Sigmoid colon (tissue), 7 donors: ENCODE results near the gene ACLY. TPM values are rescaled to one million over a fixed set of nuclear protein-coding genes. Genes with fewer than 3 reads are reported as not detected.

Source experiments
- DNase-seq: peaks from one replicate; pipeline ENCODE4 v3.0.0-alpha.2; 2019
- H3K27ac ChIP-seq, 4 donors: fragments of 200-600 bp; sonication (generic); one replicate each; pipeline ENCODE4 v1.5.1; 2016 to 2019; ENCODE audit warnings: mild to moderate bottlenecking in 1 of 4
- H3K27me3 ChIP-seq, 3 donors: fragments of 200-600 bp; sonication (generic); one replicate each; pipeline ENCODE4 v1.5.1; 2019; ENCODE audit warnings: mild to moderate bottlenecking in 1 of 3
- H3K36me3 ChIP-seq, 4 donors: fragments of 200-600 bp; sonication (generic); one replicate each; pipeline ENCODE4 v1.5.1; 2016 to 2019
- H3K4me1 ChIP-seq, 4 donors: fragments of 200-600 bp; sonication (generic); one replicate each; pipeline ENCODE4 v1.5.1; 2017 to 2019
- H3K4me3 ChIP-seq, 4 donors: fragments of 200-600 bp; sonication (generic); one replicate each; pipeline ENCODE4 v1.5.1; 2017 to 2019; ENCODE audit warnings: mild to moderate bottlenecking in 2 of 4, moderate library complexity in 1 of 4
- H3K9me3 ChIP-seq, 4 donors: fragments of 200-600 bp in 3 of 4; sonication (generic) in 3 of 4; one replicate each; pipeline versions ENCODE4 v1.5.1 to v1.6.1; 2013 to 2019
- EP300 ChIP-seq, 4 donors: sonication (generic); formaldehyde crosslinking; IDR thresholded peaks; one replicate each; pipeline ENCODE4 v1.6.1; 2017; ENCODE audit warnings: antibody characterized with exemption in 4 of 4
- POLR2A ChIP-seq, 2 donors: fragments of 450-650 bp; IDR thresholded peaks; one replicate each; pipeline ENCODE4 v1.6.1; 2016; ENCODE audit warnings: antibody characterized with exemption in 2 of 2, mild to moderate bottlenecking in 2 of 2, moderate library complexity in 2 of 2
- POLR2AphosphoS5 ChIP-seq, 4 donors: sonication (generic); formaldehyde crosslinking; IDR thresholded peaks; one replicate each; pipeline ENCODE4 v1.6.1; 2017; ENCODE audit warnings: antibody characterized with exemption in 4 of 4
- WGBS, 2 donors: extraction: QIAGEN DNeasy Blood & Tissue Kit; methylation state at CpG; one replicate each; pipeline ENCODE4 v1.1.7; 2013; 5-methylcytosine and 5-hydroxymethylcytosine counted together
- intact Hi-C: fragments of 100-400 bp; cut with DNase I; formaldehyde crosslinking; loops from one replicate; pipeline ENCODE4 v1.15.1; 2023
- polyA plus RNA-seq, 3 donors: library from polyadenylated mRNA; stranded (reverse); fragments of 200-250 nt; gene quantifications; one replicate each; pipeline ENCODE4 v1.2.3, GENCODE V29; 2013
- total RNA-seq, 4 donors: library from RNA; depleted of rRNA; stranded (reverse); fragments of >200 nt; gene quantifications; one replicate each; pipeline ENCODE4 v1.1.0, GENCODE V29; 2016
- TF ChIP-seq, protein P1 (sequence below), 4 experiments: fragments of 450-650 bp in 3 of 4; fragments of 200-600 bp in 1 of 4; IDR thresholded peaks; one replicate each; pipeline ENCODE4 v1.5.1; 2016 to 2019; ENCODE audit warnings: antibody characterized with exemption in 4 of 4, mild to moderate bottlenecking in 3 of 4, moderate library complexity in 2 of 4
- donor health status: healthy with polysubstance abuse.
- donor health status: Bipolar disorder and iron deficiency.
- donor health status: healthy.

Gene ACLY
- total and polyA plus RNA-seq, 7 donors = 27.0 to 56.2 (median 41.0) TPM

DNA sequence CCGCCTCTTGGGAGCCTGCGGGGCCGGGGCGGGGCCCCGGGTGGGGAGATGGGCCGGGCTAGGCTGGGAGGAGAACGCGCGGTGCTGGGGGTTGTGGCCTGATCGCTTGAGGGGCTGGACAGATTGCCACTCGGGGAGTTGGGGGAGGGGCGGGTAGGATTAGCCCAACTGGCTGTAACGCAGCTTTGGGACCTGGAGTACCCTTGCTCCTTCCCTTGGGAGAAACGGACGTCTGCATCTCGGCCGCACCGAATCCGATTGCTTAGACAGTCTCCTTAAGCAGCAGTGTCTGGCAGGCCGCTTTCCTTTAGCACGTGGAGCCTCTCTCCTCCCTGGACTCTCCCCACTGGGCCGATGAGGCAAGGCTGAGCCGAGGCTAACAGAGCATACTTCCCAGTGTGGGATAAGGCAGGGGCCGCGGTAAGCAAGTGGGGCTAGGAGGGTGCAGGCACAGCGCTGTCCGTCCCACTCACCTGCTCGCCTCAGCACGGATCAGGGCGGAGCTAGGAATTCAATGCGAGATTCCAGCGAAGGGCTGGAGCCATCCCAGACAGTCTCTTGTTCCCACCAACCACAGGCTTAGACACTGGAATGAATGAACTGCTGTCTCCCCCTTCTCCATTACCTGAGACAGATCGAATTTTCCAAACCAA lies 540 bp upstream of the ACLY start:
- intact Hi-C loops = loop anchor here (2.0 to 5.0 kb wide), 2 partner anchors 48 to 107 kb away; partner anchors contain the start of genes CNP, FKBP10 and P3H4
- WGBS, 2 donors = 3 to 13% methylated on average over 33 of the region's 33 CpGs
- no peaks in the 10 kb centered on the region for H3K9me3 ChIP-seq

DNA sequence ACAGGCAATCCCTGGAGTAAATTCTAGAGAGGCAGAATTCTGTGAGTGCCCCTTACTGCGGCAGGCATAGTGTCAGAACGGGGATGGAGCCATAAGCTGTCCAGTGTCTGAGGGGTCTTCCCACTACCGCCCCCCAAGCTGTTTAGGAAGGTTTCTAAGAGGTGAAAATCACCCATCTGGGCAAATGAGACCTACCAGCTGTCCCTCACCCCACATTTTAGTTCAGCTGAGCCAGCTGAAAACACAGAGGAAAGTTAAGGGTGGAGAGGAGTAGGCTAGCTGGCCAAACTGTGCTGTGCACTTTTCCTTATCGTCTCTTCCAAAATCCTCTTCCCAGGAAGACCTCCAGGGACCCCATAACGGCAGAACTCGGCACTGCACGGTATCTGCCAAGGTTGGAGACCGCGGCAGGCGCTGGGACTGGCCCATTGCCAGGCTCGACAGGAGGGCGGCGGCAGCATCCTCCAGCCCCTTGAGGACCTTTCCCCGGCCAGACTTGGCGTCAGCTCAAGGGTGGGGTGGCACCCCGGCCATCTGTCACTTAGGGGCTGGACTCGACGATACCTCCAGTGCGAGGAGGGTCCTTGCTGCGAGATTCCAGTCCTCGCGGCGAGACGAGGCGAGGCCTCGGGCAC lies 955 bp downstream of the ACLY start:
- no peaks in the 10 kb centered on the region for H3K9me3 ChIP-seq
- H3K4me1 ChIP-seq = peaks cover 0 to 33% (median 24%) of the 10 kb centered on the region in 4 donors
- peak; percentile 85 for DNase-seq
- intact Hi-C loops = loop anchor here (2.0 to 5.0 kb wide), 2 partner anchors 49 to 105 kb away; partner anchors contain the start of genes CNP, FKBP10 and P3H4
- TF ChIP-seq POLR2AphosphoS5 (IDR thresholded peaks at IDR 0.05) (no peak), EP300 (IDR thresholded peaks at IDR 0.05) (no peak), POLR2A (IDR thresholded peaks at IDR 0.05) (no peak)
- TF ChIP-seq, protein P1, sequence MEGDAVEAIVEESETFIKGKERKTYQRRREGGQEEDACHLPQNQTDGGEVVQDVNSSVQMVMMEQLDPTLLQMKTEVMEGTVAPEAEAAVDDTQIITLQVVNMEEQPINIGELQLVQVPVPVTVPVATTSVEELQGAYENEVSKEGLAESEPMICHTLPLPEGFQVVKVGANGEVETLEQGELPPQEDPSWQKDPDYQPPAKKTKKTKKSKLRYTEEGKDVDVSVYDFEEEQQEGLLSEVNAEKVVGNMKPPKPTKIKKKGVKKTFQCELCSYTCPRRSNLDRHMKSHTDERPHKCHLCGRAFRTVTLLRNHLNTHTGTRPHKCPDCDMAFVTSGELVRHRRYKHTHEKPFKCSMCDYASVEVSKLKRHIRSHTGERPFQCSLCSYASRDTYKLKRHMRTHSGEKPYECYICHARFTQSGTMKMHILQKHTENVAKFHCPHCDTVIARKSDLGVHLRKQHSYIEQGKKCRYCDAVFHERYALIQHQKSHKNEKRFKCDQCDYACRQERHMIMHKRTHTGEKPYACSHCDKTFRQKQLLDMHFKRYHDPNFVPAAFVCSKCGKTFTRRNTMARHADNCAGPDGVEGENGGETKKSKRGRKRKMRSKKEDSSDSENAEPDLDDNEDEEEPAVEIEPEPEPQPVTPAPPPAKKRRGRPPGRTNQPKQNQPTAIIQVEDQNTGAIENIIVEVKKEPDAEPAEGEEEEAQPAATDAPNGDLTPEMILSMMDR (IDR thresholded peaks at IDR 0.05) = no peak
- peaks cover 4 to 9% (median 7%) of the 10 kb centered on the region in 4 donors for H3K36me3 ChIP-seq
- peak overlapping the region; percentile 58 to 85 (median 74) for H3K4me3 ChIP-seq
- peak overlapping the region; percentile 87 to 96 (median 91) for H3K27ac ChIP-seq
- H3K27me3 ChIP-seq = no peaks in the 10 kb centered on the region
- WGBS, 2 donors = 6% methylated on average over 26 of the region's 26 CpGs

More for the DNA sequence above, 540 bp upstream of the ACLY start:
- Histone ChIP-seq H3K27me3 (no peaks in the 10 kb centered on the region), H3K36me3 (no peaks in the 10 kb centered on the region), H3K4me1 (peaks cover 0 to 33% (median 24%) of the 10 kb centered on the region in 4 donors), H3K4me3 (peak overlapping the region; percentile 58 to 85 (median 74)), H3K27ac (peak overlapping the region; percentile 87 to 96 (median 91))
- DNase-seq = no peak
- TF ChIP-seq POLR2A (IDR thresholded peaks at IDR 0.05) (no peak), EP300 (IDR thresholded peaks at IDR 0.05) (no peak), POLR2AphosphoS5 (IDR thresholded peaks at IDR 0.05) (no peak)
- TF ChIP-seq, protein P1 (IDR thresholded peaks at IDR 0.05) = no peak

DNA sequence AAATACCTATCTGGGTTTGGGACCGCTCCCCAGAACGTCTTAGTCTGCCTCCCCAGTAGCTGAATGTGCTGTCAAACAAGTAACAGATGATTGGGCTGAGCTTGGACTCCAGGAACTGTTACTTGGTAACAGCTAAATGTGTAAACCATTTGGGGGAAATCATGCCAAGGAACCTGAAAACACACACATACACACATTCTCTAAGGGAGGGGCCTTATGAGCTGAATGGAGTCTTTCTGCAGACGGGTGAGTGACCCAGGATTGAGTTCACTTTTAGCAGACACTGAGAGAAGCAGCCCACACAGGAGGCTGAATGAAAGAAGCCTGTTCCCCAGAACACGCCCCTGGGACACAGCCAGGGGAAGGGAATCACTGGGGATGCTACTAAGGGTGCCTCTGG lies 1.6 kb downstream of the ACLY start:
- Histone ChIP-seq H3K4me1 (peaks cover 0 to 33% (median 24%) of the 10 kb centered on the region in 4 donors), H3K4me3 (peak overlapping the region in 2 of 4 donors; percentile 58 to 80), H3K36me3 (peaks cover 4 to 15% (median 10%) of the 10 kb centered on the region in 4 donors), H3K27me3 (no peaks in the 10 kb centered on the region), H3K9me3 (no peaks in the 10 kb centered on the region), H3K27ac (peak overlapping the region; percentile 87 to 96 (median 91))
- WGBS, 2 donors = 48 to 59% methylated on average over 4 of the region's 4 CpGs
- intact Hi-C loops = loop anchor here (5.0 kb wide), 1 partner anchor 105 kb away; the partner anchor contains the start of genes FKBP10 and P3H4
- no peak for TF ChIP-seq EP300 (IDR thresholded peaks at IDR 0.05)
- TF ChIP-seq POLR2AphosphoS5 (IDR thresholded peaks at IDR 0.05) = peak in 1 of 4 donors; percentile 22
- no peak for DNase-seq

DNA sequence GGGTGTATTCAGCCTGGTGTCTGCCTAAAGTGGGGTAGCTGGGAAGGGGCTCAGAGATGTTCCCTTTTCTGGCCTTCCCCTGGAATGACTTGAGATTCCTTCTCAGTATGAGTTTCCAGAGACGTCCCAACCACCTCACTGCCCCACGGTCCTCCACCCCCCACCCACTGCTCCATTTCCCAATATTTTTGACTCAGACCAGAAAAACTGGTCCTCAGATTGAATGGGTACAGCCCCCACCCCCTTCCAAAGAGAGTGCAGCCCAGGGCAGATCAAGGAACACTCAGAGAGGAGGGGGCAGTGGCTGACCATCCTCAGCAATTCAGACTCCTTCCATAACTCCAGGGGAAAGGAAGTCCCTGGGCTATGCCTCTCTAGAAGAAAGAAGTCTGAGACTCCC lies 3.2 kb downstream of the ACLY start:
- intact Hi-C loops = loop anchor here (5.0 kb wide), 1 partner anchor 103 kb away; the partner anchor contains the start of genes FKBP10 and P3H4
- DNase-seq = no peak
- TF ChIP-seq, protein P1 (IDR thresholded peaks at IDR 0.05) = no peak
- TF ChIP-seq POLR2A (IDR thresholded peaks at IDR 0.05) (no peak), POLR2AphosphoS5 (IDR thresholded peaks at IDR 0.05) (no peak), EP300 (IDR thresholded peaks at IDR 0.05) (no peak)
- H3K27ac ChIP-seq = no peak overlapping the region
- H3K9me3 ChIP-seq = no peaks in the 10 kb centered on the region
- H3K36me3 ChIP-seq = peaks cover 11 to 32% (median 25%) of the 10 kb centered on the region in 4 donors
- WGBS, 2 donors = 82 to 93% methylated on average over 2 of the region's 2 CpGs
- H3K4me1 ChIP-seq = peaks cover 0 to 33% (median 24%) of the 10 kb centered on the region in 4 donors
- H3K27me3 ChIP-seq = no peaks in the 10 kb centered on the region
- no peak overlapping the region for H3K4me3 ChIP-seq

DNA sequence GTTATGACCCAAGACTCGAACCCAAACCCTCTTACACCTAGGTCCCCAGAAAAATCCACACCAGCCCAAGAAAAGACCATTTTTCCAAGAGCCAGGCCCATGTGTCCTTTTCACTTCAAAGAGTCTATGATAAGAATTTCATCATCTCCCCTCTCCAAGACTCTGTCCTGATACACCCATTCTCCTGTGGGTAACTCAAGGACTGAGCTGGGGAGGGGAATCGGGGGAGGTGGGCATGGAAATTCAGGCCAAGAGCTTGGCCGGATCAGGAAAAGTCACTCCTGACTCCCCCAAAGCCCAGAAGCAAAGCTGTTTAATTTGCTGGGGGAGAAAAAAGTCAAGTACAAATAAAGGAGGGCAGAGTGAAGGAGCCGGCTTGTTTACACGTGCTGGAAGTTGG lies 3.7 kb downstream of the ACLY start:
- 82 to 87% methylated on average over 5 of the region's 5 CpGs for WGBS, 2 donors
- H3K4me3 ChIP-seq = no peak overlapping the region
- H3K36me3 ChIP-seq = peaks cover 11 to 37% (median 30%) of the 10 kb centered on the region in 4 donors
- intact Hi-C loops = loop anchor here (5.0 kb wide), 1 partner anchor 103 kb away; the partner anchor contains the start of genes FKBP10 and P3H4
- TF ChIP-seq, protein P1 (IDR thresholded peaks at IDR 0.05) = no peak
- TF ChIP-seq POLR2AphosphoS5 (IDR thresholded peaks at IDR 0.05) (no peak), POLR2A (IDR thresholded peaks at IDR 0.05) (no peak), EP300 (IDR thresholded peaks at IDR 0.05) (no peak)
- no peak for DNase-seq
- H3K9me3 ChIP-seq = no peaks in the 10 kb centered on the region
- H3K27me3 ChIP-seq = no peaks in the 10 kb centered on the region
- no peak overlapping the region for H3K27ac ChIP-seq
- H3K4me1 ChIP-seq = peaks cover 0 to 33% (median 24%) of the 10 kb centered on the region in 4 donors
